GM19468 (cell line): ENCODE data around the gene VSIG10L.

ENCODE experiments used
- ATAC-seq: cut with Tn5 transposase; IDR thresholded peaks from one replicate; pipeline ENCODE4 v1.9.1; 2021; ENCODE audit warnings: mild to moderate bottlenecking, moderate library complexity, moderate number of reproducible peaks; ENCODE audit not compliant: unreplicated experiment; ENCODE audit errors: extremely low read depth

Gene VSIG10L

DNA sequence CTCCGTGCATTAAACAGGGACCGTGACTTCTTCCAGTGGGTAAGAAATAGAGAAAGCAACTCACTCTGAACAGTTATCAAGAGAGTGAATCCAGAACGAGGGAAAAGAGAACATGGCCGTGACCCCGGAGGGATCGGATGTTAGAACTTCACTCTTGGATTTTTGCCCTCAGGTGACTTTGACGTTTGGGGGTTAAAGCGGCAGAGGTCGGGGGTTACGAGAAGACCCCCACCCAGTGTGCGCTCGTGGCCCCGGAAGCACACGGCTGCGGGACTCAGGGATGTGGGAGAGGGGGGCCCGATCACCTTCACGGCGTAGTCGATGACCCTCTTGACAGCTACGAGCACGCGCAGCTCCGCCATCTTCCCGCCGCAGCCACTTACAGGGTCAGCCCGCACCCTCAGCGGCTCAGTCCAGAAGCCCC, 24.0 kb upstream of the VSIG10L start, which contains the start of gene ETFB:
TSS of gene ETFB (minus strand) at position 424 of the 424 bp plus-strand sequence. CDS start at position 362, 62 bp downstream.
- no peak for ATAC-seq

DNA sequence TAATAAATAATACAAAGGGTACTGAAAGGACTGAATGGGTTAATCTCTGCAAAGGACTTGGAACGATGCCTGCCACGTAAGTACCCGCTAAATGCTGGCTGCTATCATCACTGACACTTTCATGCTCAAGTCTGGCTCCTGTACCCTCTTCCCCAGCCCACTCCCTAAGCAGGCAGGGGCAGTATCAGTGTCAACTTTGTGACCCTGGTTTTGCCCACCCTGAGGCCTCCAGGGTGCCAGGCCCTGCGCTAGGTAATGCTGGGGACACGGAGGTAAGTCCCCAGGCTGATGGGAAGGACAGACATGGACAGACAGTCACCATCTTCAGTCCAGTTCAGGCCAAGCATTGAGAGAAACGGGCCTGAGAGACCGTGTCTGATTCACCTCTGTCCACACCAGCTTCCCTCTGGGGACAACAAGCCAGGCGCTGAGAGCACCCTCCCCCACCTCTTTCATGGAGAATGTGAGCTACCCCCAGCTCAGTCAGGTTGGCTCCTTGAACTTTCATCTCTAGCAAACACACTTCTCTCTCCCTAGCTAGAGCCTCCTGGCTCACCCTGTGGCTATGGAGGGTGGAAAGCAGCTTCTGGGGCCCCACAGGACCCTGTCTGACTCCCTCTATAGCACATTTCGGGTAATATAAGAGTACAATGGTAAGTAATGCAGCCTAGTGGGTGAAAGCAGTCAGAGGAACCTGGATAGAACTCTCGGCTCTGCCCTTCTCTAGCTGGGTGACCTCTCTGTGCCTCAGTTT, 23.4 kb upstream of the VSIG10L start:
- no peak for ATAC-seq

DNA sequence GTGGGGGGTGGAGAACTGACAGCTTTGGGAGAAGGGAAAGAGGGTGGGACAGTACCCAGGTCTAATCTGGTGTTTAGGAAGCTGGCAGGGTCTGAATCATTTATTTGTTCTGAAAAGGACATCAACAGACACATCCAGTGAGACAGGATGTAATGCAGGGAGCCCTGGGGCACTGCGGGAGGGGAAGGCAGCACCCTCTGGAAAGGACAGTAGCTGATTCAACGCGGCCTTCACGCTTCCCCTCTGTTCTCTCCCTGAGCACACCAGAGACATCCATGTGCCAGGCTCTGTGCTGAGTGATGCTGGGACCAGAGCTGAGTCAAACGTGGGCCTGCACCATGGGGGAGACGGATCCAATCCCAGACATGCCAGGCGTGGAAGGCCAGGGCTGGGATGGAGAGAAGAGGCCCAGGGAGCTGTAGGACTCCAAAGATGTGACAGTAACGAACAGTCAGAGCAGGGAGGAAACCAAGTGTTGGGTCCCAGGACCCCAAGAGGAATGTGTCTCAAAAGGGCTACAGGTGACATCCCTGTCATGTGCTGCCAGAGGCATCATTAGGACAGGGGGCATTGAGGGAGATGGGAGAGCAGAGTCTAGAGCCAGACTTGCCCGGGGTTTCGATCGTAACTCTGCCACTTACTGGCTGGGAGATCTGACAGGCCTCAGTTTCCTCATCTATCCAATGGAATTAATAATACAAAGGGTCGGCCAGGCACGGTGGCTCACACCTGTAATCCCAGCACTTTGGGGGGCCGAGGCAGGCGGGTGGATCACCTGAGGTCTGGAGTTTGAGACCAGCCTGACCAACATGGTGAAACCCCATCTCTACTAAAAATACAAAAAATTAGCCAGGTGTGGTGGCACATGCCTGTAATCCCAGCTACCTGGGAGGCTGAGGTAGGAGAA, 22.5 kb upstream of the VSIG10L start:
- ATAC-seq: no peak

DNA sequence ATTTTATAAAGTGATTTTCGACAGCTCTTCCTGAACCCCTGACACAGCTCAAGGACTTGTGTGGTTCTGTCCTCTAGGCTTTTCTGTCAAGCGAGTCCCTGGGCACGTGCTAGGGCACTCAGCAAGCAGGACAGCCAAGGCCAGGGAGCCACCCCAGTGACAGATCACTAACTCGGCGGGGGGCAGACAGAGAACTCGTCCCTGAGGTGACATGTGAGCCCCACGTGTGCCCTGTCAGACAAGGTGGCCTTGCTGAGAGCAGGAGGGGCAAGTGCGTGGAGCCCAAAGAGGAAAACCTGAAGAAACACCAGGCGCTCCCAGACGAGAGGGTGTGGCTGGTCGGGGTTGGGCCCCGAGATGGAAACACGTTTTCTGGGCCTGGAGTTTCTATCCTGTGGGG, 19.3 kb upstream of the VSIG10L start:
- ATAC-seq: no peak

DNA sequence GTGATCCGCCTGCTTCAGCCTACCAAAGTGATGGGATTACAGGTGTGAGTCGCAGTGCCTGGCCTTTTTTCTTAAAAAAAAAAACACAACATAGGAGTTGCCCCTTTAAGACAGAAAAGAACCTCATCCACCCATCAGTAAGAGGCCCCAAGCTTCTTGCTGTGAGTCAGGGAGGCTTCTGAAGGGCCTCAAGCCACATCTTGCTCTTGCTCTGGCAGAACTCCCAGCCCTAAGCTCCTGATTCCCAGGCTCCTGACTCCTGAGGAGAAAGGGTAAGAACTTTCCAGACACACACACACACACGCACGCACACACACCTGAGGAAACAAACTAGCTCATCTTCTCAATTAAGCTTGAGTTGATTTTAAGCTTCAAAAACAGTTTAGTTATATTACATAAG, 17.4 kb upstream of the VSIG10L start:
- ATAC-seq: no peak

DNA sequence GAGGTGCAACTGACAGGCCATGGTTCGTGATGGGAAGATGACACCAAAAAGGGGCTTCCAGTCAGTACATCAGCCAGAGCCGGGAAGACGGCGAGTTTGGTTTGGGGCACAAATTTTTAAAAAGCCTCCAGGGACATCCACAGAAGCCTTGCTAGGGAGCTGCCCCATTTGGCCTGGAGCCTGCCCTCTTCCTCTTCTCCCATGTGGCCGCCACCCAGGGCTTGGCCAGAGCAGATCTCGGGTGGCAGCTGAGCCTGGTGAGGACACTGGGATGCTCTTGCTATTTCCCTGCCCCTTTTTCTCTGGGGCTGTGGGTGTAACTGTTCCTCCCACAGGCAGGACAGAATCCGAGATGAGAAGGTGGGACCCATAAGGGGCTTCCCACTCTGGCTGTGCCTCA, 16.0 kb upstream of the VSIG10L start:
- ATAC-seq: no peak

DNA sequence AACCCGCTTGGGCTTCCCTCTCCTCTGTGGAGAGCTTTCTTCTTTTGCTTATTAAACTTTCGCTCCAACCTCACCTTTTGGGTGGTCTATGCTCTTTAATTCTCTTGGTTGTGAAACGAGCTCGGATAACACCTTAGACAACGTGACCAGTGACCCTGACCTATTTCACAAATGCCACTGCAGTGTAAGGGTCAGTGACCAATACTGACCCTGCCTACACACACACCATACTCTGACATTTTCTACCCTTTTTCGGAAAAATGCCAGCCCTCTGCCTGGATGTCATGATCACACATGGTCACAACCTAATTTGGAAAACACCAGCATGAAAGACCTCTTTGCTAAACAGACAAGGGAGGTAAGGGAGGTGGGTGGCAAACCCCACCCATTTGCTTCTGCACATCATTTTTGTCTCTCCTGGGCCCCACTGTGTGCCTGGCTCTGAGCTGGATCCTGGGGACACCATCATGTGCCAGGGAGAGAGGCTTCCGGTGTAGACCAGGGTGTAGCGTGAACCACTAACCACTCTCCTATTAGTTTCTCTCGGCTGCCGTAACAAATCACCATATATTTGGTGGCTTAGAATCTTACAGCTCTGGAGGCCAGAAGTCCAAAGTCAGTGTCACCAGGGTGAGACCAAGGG, 14.3 kb upstream of the VSIG10L start:
- ATAC-seq: no peak

DNA sequence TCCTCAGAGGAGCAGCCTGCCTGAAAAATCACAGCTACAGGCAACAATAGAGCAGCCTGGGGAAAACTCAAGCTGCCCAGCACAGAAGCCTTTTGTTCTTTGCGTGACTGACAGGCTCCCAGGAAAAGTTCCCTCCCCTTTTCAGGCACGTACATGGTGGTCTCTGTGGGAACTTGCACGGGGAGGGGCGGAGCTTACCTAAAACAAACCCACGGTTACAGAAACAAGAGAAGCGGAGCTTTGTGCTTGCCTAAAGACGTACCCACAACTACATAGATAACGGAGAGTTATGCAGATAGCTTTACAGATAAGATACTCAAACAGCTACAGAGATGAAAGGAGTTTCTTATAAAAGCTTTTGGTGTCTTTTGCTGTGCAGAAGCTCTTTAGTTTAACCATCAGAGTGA, 12.8 kb upstream of the VSIG10L start:
- no peak for ATAC-seq

DNA sequence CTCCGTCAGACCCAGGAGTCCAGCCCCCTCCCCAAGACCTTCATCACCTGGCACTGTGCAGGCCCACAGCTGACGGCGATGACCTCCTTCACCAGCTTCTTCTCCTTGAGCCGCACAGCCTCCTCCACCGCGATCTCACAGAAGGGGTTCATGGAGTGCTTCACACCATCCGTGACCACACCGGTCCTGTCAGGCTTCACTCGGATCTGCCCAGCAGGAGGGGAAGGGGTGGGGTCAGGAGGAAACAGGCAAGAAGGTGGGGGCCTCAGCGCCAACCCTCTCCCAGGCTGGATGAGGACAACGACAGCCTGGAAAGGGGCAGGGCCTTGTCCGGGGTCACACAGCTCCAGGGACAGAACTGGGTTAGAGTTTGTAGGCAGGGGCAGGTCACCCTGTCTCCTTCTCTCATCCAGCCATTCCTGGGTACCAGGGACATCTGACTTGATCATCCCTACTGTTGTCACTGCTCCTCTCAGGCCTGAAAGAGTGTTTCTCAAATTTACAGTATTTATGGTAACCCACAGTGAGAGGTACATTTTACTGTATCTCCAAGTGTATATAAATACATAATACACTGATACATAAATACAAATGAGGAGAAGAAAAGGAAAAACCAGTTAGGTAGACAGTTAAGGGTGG, 12.3 kb upstream of the VSIG10L start:
- ATAC-seq: no peak

DNA sequence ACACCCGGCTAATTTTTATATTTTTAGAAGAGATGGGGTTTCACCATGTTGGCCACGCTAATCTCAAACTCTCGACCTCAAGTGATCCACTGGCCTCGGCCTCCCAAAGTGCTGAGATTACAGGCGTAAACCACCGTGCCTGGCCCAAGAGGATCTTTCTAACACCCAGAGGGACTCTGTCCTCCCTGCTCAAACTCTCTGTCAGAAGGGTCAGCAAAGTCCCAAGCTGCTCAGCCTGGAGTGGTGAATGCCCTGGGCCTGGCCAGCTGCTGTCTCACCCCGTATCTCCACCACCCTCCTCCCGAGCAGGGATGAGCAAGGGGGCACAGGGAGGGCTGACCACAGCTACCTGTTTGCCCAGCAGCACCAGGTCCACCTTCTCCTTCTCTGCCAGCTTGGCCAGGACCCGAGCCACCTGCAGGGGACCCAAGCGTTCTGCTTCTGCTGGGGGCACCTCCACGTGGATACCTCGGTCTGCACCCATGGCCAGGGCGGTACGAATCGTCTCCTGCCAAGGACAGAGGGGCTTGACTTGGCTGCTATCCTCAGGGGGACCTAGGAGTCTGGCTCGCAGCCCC, 10.9 kb upstream of the VSIG10L start:
- no peak for ATAC-seq

DNA sequence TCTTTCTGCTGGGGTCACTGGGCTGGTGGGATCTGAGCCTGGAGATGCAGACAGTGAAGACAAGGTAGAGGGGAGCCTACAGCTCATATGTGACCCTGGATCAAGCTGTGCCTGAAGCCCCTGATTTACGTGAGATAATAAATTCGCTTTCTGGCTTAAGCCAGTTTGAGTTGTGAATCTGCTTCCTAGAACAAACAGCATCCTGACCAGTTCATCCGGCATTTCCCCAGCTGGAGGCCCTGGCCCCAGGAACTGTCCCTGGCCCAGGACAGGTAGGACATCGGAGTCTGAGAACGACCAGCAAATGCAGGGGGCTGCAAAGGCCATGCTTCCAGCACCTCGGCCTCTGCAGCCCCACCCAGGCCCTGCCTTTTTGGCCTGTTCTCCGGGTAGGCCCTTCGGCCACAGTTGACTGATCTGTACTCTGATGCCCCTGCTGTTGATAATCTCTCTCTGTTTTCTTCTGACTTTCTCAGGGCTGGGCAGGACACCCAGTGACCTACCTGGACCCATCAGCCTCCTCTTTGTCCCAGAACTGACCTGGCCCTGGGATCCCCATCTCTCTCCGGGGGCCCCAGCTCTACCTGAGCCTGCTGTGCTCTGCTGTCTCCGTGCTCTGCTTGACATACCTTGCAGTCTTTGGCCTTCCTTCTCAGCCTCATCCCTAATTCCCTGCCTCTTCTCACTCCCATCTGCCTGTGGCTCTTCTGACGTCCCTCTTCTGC, 9.5 kb upstream of the VSIG10L start:
- no peak for ATAC-seq

DNA sequence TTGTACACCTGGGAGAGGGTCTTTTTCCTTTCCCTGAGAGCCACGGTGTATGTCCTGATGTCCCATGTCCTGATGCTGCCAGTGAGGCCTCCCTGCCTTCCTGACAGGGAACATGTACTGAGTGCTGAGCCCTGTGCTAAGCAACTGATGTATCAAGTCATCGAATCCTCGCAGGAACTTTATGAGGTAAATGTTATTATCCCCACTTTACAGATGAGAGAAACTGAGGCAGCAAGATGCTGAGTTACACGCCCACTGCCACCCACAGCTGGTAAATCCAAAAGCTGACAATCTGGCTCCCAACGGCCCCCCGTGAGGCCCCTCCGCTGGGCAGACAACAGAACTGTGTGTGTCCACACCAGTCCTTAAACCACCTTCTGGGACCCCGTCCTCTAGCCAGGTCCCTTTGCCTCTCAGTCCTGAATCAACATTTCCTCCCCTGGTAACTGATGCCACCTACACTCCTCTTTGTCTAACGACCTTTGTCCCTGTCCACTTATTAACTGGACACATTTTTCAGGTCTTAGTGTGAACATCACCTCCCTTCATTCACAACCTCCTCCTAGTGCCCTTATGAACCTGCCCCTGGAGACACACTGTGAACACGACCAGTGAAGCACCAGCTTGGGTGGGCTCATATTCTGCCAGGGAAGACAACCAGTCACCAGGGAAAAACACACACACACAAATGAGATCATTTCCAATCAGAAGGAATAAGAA, 5.4 kb upstream of the VSIG10L start:
- ATAC-seq: no peak

DNA sequence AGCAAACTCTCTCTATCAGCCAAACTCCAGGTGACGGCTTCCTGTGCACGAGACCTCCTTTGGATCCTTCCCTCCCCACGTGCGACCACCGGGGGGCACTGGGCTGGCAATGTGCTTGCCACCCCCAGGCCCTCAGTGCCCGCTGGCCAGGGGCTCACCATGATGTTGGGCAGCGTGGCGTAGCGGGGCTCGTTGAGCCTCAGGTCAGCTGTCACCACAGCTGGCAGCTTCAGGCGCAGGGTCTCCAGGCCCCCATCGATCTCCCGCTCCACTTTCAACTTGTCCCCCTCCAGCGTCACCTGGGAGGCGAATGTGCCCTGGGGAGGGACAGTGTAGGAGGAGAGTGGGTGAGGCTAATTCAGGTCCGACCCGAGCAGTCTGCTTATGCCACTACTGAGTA, 4.8 kb upstream of the VSIG10L start:
- no peak for ATAC-seq

DNA sequence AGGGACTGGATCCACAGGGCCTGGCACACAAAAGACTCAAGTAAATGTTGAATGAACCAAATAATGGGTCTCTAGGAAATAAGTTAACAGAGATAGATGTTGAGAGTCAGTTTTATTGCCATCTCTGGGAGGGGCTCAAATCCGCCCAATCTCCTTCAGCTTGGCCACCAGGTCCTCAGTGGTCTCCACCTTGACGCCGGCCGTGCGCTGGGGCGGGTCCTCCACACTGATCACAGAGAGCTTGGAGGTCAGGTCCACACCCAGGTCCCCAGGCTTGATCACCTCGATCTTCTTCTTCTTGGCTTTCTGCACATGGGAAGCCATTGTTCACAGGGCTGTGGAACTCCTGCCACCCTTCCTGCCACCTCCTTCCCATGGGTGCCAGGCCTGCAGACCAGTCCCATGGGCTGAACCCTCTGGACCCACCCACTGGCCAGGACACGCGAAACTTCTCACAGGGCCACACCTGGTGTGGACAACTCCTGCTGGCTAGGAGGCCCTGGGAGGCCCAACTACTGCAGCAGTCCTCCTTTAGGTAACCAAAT, 3.2 kb upstream of the VSIG10L start:
- ATAC-seq: no peak

DNA sequence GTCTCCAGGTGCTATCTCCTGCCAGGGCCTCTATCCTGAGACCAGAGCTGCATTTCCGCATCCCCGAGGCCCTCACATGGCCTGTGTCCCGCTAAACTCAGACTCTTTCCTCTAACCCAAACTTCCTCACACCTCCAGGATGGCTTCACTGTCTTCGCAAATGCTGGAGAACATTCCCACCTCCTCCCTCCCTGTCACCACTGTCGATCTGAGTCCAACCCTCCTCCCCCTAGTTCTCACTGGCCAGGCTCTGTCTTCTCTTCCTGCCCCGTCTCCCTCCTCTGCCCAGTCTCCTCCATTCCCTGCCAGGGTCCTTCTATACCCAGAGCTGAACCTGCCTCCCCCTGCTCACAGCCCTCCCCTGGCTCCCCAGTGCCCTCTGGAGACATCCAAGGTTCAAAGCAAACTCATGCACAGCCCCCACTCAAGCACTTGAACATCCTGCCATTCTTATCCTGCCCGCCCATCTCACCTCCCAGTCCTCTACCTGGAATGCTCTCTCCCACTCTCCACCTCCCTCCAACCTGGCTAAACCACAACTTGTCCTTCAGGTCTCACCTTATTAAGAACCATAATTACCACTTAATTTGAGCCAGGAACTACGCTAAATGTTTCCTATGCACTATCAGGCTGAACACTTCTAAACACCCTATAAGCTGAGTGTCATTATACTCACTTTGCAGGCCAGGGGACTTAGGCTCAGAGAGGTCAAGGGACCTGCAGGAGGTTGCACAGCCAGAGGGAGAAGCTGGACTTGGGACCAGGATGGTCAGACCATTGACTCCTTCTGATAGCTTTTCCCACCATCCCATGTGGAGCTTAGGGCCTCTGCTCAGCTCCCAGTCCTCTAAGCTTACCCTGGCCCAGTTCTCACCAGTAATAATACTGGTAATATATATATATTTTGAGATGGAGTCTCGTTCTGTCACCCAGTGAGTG, 961 bp upstream of the VSIG10L start:
- no peak for ATAC-seq

DNA sequence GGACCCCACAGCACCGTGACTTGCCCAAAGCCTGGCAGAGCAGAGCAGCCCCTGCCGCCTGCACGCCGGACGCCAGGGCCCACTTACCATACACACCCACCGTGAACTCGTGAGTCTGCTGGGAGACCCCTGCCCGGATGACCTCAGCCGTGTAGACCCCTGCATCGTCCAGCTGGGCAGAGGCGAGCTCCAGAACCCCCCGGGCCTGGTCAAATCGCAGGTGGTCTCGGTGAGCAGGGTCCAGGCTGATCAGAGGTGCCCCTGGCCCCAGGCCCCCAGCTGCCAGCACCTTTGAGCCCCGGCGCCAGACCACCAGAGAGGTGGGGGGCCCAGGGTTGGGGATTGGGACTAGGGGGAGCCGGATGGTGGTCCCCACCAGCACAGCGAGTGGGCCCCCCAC, 873 bp downstream of the VSIG10L start:
- no peak for ATAC-seq
